ENCODE data around the gene YIF1A. TPM values are rescaled to one million over a fixed set of nuclear protein-coding genes. Genes with fewer than 3 reads are reported as not detected.

YIF1A gene
- polyA plus RNA-seq, 1 of the 3 experiments (the other 2 are of a cell fraction): 123 TPM

DNA sequence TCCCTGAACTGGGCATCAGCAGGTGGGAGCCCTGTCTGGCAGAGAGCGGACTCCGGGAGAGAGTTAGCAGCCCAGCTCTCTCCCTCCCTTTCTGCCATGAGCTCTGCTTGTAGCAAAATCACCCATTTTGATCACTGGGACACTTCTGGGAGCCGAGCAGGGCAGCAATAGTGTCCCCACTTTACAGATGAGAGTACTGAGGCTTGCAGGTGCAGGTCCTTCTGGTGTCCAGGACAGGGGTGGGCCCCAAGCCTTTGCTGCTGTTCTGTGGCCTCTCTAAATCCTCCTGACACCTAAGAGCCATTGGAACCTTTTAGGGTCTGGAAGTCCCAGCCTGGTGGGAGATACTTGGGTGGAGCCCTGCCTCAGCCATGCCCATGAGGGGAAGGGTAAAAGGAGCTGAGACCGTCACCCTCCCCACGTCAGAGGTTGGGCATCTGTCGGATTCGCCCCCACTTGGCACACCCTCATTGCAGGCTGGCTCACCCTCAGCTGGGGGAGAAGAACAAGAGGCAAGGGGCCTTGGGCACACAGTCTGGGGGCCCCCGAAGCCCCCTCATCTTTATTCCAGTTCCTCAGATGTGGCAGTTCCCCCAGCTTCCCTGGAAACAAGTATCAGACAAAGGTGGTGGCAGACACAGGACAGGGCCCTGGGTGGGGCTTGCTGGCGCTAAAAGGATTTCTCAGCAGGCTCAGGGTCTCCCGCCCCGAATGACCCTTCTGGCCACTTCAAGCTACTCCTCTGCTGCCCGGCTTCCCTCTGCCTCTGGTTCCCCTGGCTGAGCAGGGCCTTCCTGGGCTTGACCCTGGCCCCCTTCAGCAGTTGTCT, 42.8 kb upstream of the YIF1A start:
- Histone ChIP-seq H3K4me1 (ENCODE audit: control insufficient read depth in 1 of 2, insufficient read depth in 2 of 2, low read depth in 1 of 2, low read length in 1 of 2) (peaks cover 30 to 41% of the 10 kb centered on the region in 2 experiments), H3K4me2 (no peak overlapping the region), H3K36me3 (replicated peaks in 1 of 2; ENCODE audit: control insufficient read depth in 1 of 2, insufficient read depth in 2 of 2, low read length in 1 of 2) (peaks cover 8 to 25% of the 10 kb centered on the region in 2 experiments), H3F3A (replicated peaks; ENCODE audit: insufficient read depth) (peaks cover 9% of the 10 kb centered on the region), H3K27ac (ENCODE audit: low read depth in 2 of 2, low read length in 1 of 2) (no peak overlapping the region), H3K27me3 (ENCODE audit: insufficient read depth) (no peaks in the 10 kb centered on the region), H3K9me3 (no peaks in the 10 kb centered on the region), H2AFZ (ENCODE audit: low read depth) (no peak overlapping the region), H3K9ac (no peak overlapping the region), H3K4me3 (ENCODE audit: low read depth in 2 of 2, low read length in 1 of 2) (no peak overlapping the region), H3K9me2 (no peaks in the 10 kb centered on the region), H4K20me1 (ENCODE audit: insufficient read depth) (no peaks in the 10 kb centered on the region; the same call in 1 of the 2 replicates), H3K79me2 (ENCODE audit: insufficient read depth) (peaks cover 17% of the 10 kb centered on the region)
- ChIA-PET POLR2A (interaction anchor here (1.1 kb wide), 1 partner anchor 15 kb away, joined by 3 read pairs; the partner anchor contains the start of gene CD248), CTCF (interaction anchor here (0.9 to 8.8 kb wide), 5 partner anchors 13 to 109 kb away, joined by 3 to 280 read pairs (median 6); partner anchors contain the start of genes B4GAT1, BRMS1 and CD248)
- peak; percentile 12 for DNase-seq
- no peak for TF ChIP-seq JUND (IDR thresholded peaks at IDR 0.05)
- TF ChIP-seq, protein P1, sequence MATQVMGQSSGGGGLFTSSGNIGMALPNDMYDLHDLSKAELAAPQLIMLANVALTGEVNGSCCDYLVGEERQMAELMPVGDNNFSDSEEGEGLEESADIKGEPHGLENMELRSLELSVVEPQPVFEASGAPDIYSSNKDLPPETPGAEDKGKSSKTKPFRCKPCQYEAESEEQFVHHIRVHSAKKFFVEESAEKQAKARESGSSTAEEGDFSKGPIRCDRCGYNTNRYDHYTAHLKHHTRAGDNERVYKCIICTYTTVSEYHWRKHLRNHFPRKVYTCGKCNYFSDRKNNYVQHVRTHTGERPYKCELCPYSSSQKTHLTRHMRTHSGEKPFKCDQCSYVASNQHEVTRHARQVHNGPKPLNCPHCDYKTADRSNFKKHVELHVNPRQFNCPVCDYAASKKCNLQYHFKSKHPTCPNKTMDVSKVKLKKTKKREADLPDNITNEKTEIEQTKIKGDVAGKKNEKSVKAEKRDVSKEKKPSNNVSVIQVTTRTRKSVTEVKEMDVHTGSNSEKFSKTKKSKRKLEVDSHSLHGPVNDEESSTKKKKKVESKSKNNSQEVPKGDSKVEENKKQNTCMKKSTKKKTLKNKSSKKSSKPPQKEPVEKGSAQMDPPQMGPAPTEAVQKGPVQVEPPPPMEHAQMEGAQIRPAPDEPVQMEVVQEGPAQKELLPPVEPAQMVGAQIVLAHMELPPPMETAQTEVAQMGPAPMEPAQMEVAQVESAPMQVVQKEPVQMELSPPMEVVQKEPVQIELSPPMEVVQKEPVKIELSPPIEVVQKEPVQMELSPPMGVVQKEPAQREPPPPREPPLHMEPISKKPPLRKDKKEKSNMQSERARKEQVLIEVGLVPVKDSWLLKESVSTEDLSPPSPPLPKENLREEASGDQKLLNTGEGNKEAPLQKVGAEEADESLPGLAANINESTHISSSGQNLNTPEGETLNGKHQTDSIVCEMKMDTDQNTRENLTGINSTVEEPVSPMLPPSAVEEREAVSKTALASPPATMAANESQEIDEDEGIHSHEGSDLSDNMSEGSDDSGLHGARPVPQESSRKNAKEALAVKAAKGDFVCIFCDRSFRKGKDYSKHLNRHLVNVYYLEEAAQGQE (IDR thresholded peaks at IDR 0.05; ENCODE audit: low read depth, low read length): no peak
- no peak for TF ChIP-seq FOSL2 (IDR thresholded peaks at IDR 0.05; ENCODE audit: borderline replicate concordance, low read depth)
- no peak for TF ChIP-seq TCF12 (IDR thresholded peaks at IDR 0.05)
- no peak for TF ChIP-seq RFX5 (IDR thresholded peaks at IDR 0.05; ENCODE audit: low read length)
- 87% methylated on average over 9 of the region's 12 CpGs for WGBS (ENCODE audit: low lambda C conversion rate)

DNA sequence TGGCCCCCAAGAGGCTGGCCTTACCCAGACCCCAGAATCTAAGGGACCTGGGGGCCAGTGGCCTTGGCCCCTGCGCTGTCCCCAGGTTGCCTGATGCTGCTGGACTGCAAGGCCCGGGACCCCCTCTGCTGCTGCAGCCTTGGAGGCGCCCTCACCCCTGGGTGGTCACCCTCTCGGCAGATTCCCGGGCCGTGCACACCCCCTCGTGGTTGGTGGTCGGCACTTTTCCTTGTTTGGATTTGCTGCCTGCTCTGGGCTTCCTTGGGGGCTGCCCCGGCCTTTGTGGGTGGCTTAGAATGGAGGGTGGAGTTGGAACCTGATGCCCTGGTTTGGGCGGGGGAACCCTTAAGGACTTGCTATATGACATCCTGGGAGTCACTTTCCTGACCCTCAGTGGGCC, 42.0 kb upstream of the YIF1A start:
- H3K9me3 ChIP-seq: no peaks in the 10 kb centered on the region
- no peak overlapping the region for H2AFZ ChIP-seq (ENCODE audit: low read depth)
- no peaks in the 10 kb centered on the region for H3K9me2 ChIP-seq
- H3K4me1 ChIP-seq (ENCODE audit: control insufficient read depth in 1 of 2, insufficient read depth in 2 of 2, low read depth in 1 of 2, low read length in 1 of 2): peaks cover 33 to 41% of the 10 kb centered on the region in 2 experiments; a peak in 3 of 4 replicates
- H3K36me3 ChIP-seq (replicated peaks in 1 of 2; ENCODE audit: control insufficient read depth in 1 of 2, insufficient read depth in 2 of 2, low read length in 1 of 2): peaks cover 8 to 25% of the 10 kb centered on the region in 2 experiments
- H3K27ac ChIP-seq (ENCODE audit: low read depth in 2 of 2, low read length in 1 of 2): no peak overlapping the region
- no peak overlapping the region for H3K9ac ChIP-seq
- H3K4me3 ChIP-seq (ENCODE audit: low read depth in 2 of 2, low read length in 1 of 2): no peak overlapping the region
- 92% methylated on average over 2 of the region's 10 CpGs for WGBS (ENCODE audit: low lambda C conversion rate)
- DNase-seq: no peak
- H3F3A ChIP-seq (replicated peaks; ENCODE audit: insufficient read depth): peaks cover 9% of the 10 kb centered on the region
- no peak overlapping the region for H3K4me2 ChIP-seq
- ChIA-PET CTCF (interaction anchor here (8.8 kb wide), 1 partner anchor 18 kb away, joined by 280 read pairs; the partner anchor contains the start of gene CD248), POLR2A (interaction anchor here (1.1 kb wide), 1 partner anchor 14 kb away, joined by 3 read pairs; the partner anchor contains the start of gene CD248)
- H3K79me2 ChIP-seq (ENCODE audit: insufficient read depth): peaks cover 17% of the 10 kb centered on the region
- H3K27me3 ChIP-seq (ENCODE audit: insufficient read depth): no peaks in the 10 kb centered on the region
- no peaks in the 10 kb centered on the region; the same call in 1 of the 2 replicates for H4K20me1 ChIP-seq (ENCODE audit: insufficient read depth)
- no peak for TF ChIP-seq GABPA (IDR thresholded peaks at IDR 0.05; ENCODE audit: low read depth)
- TF ChIP-seq FOSL2 (IDR thresholded peaks at IDR 0.05; ENCODE audit: borderline replicate concordance, low read depth): no peak
- TF ChIP-seq EP300 (IDR thresholded peaks at IDR 0.05; ENCODE audit: borderline replicate concordance in 1 of 2, low read depth in 1 of 2, low read length in 1 of 2): no peak
- no peak for TF ChIP-seq RCOR1 (IDR thresholded peaks at IDR 0.05; ENCODE audit: low read length)
- no peak for TF ChIP-seq MEF2A (IDR thresholded peaks at IDR 0.05; ENCODE audit: borderline replicate concordance, low read depth)
- TF ChIP-seq, protein P1 (IDR thresholded peaks at IDR 0.05; ENCODE audit: low read depth, low read length): no peak
- TF ChIP-seq YY1 (IDR thresholded peaks at IDR 0.05; ENCODE audit: low read depth): no peak
- TF ChIP-seq, protein P2, sequence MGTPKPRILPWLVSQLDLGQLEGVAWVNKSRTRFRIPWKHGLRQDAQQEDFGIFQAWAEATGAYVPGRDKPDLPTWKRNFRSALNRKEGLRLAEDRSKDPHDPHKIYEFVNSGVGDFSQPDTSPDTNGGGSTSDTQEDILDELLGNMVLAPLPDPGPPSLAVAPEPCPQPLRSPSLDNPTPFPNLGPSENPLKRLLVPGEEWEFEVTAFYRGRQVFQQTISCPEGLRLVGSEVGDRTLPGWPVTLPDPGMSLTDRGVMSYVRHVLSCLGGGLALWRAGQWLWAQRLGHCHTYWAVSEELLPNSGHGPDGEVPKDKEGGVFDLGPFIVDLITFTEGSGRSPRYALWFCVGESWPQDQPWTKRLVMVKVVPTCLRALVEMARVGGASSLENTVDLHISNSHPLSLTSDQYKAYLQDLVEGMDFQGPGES (IDR thresholded peaks at IDR 0.05; ENCODE audit: low read depth, low read length): no peak
- no peak for TF ChIP-seq RFX5 (IDR thresholded peaks at IDR 0.05; ENCODE audit: low read length)
- TF ChIP-seq RAD21 (IDR thresholded peaks at IDR 0.05; ENCODE audit: low read length): no peak
- no peak for TF ChIP-seq TEAD4 (IDR thresholded peaks at IDR 0.05; ENCODE audit: borderline replicate concordance, insufficient read depth)
- no peak for TF ChIP-seq FOXM1 (IDR thresholded peaks at IDR 0.05; ENCODE audit: low read depth)
- no peak for TF ChIP-seq POLR2AphosphoS5 (IDR thresholded peaks at IDR 0.05; ENCODE audit: low read depth, low read length)
- TF ChIP-seq TAF1 (IDR thresholded peaks at IDR 0.05; ENCODE audit: borderline replicate concordance, low read depth, low read length): no peak
- TF ChIP-seq SMC3 (IDR thresholded peaks at IDR 0.05; ENCODE audit: low read depth, low read length): no peak
- TF ChIP-seq NRF1 (IDR thresholded peaks at IDR 0.05; ENCODE audit: low read depth, low read length): no peak

Data from SK-N-SH (cell line).